Frontal cortex (tissue), 4 donors: ENCODE measurements around the gene SRRM2. TPM values are rescaled to one million over a fixed set of nuclear protein-coding genes. Genes with fewer than 3 reads are reported as not detected.

Experiments
- DNase-seq, 2 donors: peaks; one replicate each; pipeline ENCODE4 v3.0.0; 2012; ENCODE audit warnings: low spot score in 2 of 2
- FAIRE-seq: peaks from 2 replicates; lab custom pipeline; 2012; peaks lifted over from hg19 to GRCh38; lab: Jason Lieb, UNC
- total RNA-seq: library from RNA; depleted of rRNA; stranded (reverse); fragments of >200 nt; gene quantifications from one replicate; pipeline ENCODE4 v1.2.3, GENCODE V29; 2014
- donor health status: control.
- donor health status: control.
- donor health status: control.

The SRRM2 gene
- 40.8 TPM for total RNA-seq

GRCh38 chr16:2752035-2752849 lies at the start of gene SRRM2:
Gene SRRM2 (plus strand): TSS chr16:2752638. CDS start chr16:2756365, 3,727 bp downstream.
- DNase-seq = peak; percentile 95 to 96
- FAIRE-seq = no peak

- no peak for DNase-seq
- FAIRE-seq = no peak
Measured at GRCh38 chr16:2702871-2703745, 49.3 kb upstream of the SRRM2 start.

- FAIRE-seq (no peak), DNase-seq (no peak)
Measured at GRCh38 chr16:2704166-2704982, 48.1 kb upstream of the SRRM2 start.

GRCh38 chr16:2704983-2705275 lies 47.5 kb upstream of the SRRM2 start:
- FAIRE-seq (no peak), DNase-seq (no peak)

- no peak for FAIRE-seq
- DNase-seq = no peak
Measured at GRCh38 chr16:2705351-2705750, 47.1 kb upstream of the SRRM2 start.

GRCh38 chr16:2706085-2706484 lies 46.4 kb upstream of the SRRM2 start:
- FAIRE-seq (no peak), DNase-seq (no peak)

- no peak for FAIRE-seq
Measured at GRCh38 chr16:2706611-2707311, 45.7 kb upstream of the SRRM2 start.

GRCh38 chr16:2707368-2708289 lies 44.8 kb upstream of the SRRM2 start:
- DNase-seq (no peak), FAIRE-seq (no peak)

More at GRCh38 chr16:2706611-2707311, 45.7 kb upstream of the SRRM2 start:
- DNase-seq = no peak

GRCh38 chr16:2708290-2708639 lies 44.2 kb upstream of the SRRM2 start:
- FAIRE-seq (no peak), DNase-seq (no peak)

GRCh38 chr16:2708955-2709587 lies 43.4 kb upstream of the SRRM2 start:
- FAIRE-seq = no peak
- no peak for DNase-seq

- DNase-seq (no peak), FAIRE-seq (no peak)
Measured at GRCh38 chr16:2709588-2709984, 42.9 kb upstream of the SRRM2 start.

- DNase-seq (no peak), FAIRE-seq (no peak)
Measured at GRCh38 chr16:2710021-2710710, 42.3 kb upstream of the SRRM2 start.

- DNase-seq (no peak), FAIRE-seq (no peak)
Measured at GRCh38 chr16:2710711-2711231, 41.7 kb upstream of the SRRM2 start.

GRCh38 chr16:2711370-2712062 lies 40.9 kb upstream of the SRRM2 start:
- FAIRE-seq (no peak), DNase-seq (no peak)

- FAIRE-seq (no peak), DNase-seq (no peak)
Measured at GRCh38 chr16:2712063-2712441, 40.4 kb upstream of the SRRM2 start.

- FAIRE-seq = no peak
Measured at GRCh38 chr16:2712546-2712945, 39.9 kb upstream of the SRRM2 start.

GRCh38 chr16:2713523-2713922 lies 38.9 kb upstream of the SRRM2 start:
- FAIRE-seq = no peak
- no peak for DNase-seq

More at GRCh38 chr16:2712546-2712945, 39.9 kb upstream of the SRRM2 start:
- DNase-seq = no peak
